NCI-H1417 (cell line): Measurements from ENCODE around the gene WWOX.
"Not testable (repeated sequence)": the region's sequence is repeated elsewhere in the genome, so short reads cannot be mapped to it uniquely, and the experiment has no call there.

ENCODE experiments used
- DNase-seq, 3 experiments: peaks; one replicate each; lab custom pipeline; 2025; lab: John Stamatoyannopoulos, UW

WWOX gene

DNA sequence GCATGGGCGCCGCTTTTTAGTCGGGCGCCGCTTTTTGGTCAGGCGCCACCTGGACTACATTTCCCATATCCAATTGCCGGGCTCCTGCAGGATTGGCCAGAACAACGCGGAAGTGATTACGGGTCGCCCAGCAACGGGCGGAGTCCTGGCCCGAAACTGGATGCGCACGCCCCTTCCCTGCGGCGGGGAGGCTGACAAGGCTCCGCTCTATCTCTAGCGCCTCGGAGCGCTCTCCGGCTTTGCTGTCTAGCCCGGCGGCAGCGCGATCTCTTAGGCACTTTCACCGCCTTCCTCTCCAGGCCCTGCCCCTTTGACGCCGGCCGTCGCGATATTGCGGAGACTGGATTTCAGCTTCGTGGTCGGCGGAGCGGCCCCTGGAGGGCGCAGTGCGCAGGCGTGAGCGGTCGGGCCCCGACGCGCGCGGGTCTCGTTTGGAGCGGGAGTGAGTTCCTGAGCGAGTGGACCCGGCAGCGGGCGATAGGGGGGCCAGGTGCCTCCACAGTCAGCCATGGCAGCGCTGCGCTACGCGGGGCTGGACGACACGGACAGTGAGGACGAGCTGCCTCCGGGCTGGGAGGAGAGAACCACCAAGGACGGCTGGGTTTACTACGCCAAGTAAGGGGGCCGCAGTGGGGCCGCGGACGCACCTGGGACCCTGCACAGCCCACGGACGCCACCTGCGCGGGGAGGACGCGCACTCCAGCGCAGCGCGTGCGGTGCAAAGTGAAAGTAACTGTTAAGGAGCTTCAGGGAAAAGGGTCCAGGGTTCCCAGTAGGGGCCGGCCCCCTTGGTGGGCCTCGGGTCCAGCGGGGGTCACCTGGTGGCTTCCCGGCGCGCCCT lies at the start of gene WWOX:
Gene WWOX, plus strand, starts transcription at position 384 of the 841 bp plus-strand sequence.
- peak; percentile 93 to 98 (median 95) for DNase-seq

DNA sequence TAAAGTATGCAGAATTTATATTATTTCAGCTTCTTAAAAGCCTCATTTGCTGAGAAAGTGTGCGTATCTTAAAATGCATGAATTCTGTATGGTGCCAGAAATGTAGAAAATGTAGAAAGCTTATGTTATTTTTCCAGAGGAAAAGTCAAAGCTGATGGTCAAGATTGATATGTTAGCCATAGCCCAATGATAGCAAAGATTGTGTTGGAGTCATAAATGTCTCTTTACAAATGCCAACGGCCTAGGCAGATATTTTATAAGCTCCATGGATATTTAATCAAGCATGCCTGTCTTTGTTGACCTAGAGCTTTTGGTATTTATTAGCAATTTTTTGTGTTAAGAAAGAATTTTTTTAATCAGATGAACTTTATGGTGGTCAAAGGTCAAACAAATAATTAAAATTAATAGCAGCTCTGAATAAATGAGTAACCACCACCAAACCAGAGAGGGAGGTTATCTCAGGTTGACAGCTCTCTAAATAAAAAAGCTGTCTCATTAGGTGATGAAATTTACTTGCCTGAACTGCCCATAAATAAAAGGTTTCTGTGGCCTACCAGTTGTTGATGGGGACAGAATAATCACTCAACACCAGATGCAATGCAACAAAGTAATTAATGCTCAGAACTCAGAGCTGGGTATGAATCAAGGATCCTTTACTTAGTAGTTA lies 48.6 kb upstream of the WWOX start:
- peak in 1 of 3 experiments; percentile 17 for DNase-seq

DNA sequence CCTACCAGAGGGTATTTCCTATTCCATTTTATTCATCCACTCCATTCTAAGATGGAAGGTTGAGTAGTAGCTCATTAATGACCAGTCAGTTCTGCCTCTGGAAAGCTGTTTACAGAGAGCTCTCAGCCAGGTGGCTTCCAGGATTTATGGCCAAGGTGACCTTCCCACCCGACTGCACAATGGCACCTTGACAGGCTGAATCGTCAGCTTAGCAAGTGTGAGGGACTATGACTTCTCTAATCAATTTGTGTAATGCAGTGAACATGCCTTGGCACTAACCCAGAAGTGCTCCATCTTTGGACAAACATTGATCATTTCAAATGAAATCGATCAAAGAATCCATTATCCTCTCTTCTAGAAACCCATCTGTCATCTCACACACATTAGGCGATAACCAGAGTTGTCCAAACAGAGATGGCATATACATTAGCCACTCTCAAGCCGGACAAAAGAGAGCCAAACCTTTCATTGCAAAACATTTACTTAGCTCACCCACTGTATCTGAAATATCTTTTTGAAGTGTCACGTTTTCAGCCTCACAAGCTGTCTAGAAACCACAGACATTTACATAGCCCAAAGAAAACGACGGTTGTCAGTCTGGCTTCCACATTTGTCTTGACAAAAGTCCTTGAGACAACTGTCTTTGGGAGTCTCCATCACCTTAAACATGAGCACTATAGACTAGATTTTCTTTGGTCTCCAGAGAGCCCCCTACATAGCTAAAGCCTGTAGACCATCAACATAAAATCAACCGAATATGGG lies 41.5 kb upstream of the WWOX start:
- DNase-seq: peak; percentile 7 to 92 (median 71)

DNA sequence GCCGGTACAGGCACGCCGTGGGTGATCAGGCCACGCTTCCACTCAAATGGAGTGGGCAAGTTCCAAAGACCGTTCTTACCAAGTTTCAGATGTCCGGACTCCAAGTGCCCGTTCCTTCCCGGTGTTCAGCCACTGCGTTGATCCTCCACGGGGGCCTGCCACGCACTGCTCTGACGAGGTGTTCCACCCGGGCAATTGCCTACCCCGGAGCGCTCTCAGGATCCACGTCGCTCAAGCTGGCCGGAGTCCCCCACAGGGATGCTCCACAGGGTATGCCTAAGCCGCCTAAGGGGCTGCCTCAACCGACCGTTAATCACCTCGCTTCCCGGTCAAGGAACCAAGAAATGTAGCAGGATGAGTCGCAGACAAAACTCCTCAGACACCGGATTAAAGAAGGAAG lies 39.6 kb upstream of the WWOX start:
- not testable (repeated sequence) for DNase-seq

DNA sequence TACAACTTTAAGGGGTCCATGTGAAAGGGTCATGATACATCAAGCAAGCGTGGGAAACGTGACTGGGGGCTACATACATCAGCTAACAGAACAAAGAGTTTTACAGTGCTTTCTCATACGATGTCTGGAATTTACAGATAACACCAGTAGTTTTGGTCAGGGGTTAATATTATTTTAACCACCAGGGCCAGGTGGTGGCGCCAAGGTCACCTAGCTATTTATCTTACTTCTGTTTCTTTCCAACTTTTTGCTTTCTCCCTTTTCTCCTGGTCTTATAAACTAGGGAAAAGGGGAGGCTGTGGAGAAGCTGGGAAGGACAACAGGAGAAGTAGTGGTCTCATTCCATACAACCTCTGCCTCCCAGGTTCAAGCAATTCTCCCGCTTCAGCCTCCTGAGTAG lies 39.2 kb upstream of the WWOX start:
- no peak for DNase-seq

DNA sequence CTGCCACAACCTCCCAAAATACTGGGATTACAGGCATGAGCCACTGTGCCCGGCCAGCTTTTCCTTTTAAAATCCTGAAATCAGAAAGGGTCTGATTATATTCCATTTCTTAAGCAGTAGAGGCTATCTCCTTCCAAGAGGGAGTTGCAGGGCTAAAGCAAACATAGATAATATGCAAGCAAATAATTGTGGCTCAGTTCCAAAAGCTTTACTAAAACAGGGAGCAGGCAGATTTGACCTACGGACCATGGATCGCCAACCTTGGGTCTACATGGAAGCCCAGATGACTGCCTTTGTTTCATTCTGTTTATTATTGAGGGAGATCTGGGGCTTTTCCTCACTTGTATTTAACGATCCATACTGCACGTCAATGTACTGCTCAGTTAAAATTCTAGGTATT lies 38.6 kb upstream of the WWOX start:
- DNase-seq: peak in 1 of 3 experiments; percentile 3

DNA sequence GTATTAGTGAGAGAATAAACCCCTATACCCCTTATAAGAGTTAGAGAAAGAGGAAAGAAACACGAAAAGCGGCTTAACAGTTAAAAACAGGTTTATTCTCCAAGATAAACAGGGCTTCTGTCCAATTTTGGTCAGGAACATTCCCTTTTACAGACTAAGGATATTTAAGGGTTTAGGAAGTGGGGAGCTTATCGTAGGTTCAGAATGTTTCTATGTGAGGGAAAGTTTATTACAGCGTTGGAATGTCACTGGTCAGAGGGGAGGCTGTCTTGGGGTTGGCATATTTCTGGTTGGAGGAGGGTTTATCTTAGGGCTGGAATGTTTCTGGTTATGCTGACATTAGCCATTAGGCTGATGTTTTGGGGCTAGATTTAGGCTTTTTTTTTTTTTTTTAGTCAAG lies 34.1 kb upstream of the WWOX start:
- DNase-seq: no peak

DNA sequence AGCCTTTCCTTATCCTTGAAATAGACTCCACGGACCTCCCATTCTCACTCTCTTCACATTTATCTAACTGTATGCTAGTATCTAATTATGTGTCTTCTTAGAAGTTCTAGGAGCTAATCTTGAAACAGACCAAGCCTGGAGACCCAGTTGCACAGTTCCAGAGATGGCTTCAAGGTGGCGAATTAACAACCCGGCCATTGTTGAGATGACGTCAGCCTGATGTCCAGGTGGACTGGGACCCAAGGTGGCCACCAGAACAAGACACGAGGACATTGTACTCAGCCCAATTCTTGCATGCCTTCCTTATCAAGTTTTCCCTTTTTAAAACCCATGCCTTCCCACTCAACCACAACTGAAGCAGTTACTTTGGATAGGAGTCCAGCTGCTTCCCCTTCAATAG lies 29.5 kb upstream of the WWOX start:
- no peak for DNase-seq

DNA sequence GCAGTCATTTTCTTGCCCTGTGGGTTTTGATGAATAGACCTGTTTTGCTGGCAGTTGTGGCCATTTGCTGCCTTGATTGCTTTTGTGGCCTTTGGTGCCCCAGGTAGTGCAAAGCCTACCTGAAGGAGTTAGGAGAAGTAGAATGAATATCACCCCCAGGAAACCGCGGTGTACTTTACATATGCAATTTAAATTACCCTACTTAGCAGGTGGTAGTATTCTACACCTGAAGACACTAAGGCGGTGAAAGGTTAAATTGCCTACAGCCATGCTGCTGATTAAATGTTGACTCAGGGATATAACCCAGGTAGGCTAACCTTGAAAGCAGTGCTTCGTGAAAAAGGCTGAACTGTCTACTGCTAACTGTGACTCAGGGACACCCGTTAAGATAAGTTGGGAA lies 27.2 kb upstream of the WWOX start:
- DNase-seq: peak; percentile 3 to 71 (median 22)

DNA sequence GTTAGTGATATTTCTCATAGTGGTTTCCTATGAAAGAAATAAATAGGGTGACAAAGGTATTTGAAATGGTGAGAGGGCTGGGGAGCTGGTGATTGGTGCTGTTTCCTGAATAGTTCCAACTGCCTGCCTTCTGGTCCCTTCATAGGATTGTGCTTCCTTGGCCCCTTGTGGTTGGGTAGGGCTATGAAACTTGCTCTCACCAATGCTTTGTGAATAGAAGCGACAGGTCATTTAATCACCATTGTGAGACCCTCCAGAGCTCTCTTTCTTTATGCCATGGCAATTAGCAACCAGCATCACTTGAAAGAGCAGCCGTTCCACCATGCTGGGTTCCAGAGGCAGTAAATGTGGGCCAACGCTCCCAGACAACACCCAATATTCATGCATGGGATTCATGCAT lies 23.7 kb upstream of the WWOX start:
- DNase-seq: no peak

DNA sequence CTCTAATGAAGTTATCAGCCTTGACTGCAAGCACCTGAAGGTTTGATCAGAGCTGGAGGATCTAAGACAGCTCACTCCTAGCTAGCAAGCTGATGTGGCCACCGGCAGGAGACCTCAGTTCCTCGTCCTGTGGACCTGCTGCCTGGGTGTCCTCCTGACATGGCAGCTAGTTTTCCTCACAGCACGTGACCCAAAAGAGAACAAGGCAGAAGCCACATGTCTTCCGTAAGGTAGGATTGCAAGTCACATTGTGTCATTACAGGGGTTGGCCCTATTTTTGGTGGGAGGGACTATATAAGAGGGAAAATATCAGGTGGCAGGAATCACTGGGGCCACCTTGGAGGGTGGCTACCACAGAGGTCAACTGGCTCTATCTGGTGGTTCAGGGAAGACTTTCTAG lies 18.1 kb upstream of the WWOX start:
- DNase-seq: no peak

DNA sequence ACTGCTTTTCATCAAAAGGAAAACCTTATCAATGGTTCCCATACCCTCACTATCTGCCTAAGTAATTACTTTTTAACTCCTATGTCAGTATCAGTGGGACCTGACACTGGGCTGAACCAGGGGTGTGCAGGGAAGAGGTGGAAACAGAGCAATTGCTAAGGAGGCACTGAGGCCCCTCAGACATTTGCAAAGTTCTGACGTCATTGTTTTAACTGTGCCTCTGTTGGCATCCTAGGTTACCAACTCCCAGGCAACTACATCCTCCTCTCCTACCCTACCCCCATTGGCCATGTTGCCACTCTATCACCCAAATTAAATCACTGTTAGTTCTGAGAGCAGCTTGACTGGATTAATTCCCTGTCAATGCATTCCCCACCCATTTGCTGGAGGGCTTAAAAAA lies 8.0 kb upstream of the WWOX start:
- DNase-seq: no peak

DNA sequence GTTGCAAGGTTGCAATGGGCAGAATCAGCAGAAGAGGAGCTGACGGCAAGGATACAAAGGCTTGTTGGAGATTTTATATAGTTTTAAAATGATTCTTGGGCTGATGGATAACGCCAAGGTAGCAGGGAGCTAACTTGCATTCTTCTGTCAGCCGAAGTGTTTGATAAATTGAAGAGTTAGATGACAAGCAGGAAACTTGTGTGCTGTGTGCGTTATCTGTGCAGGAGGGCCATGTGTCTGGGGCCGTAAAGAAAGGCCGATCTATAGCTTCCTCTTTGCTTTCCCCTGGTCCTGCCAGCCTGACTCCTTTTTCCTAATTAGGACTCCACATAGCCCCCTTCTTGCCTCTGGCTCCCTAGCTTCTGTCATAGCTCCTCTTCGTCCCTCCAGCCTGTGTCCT lies 6.7 kb upstream of the WWOX start:
- no peak for DNase-seq

DNA sequence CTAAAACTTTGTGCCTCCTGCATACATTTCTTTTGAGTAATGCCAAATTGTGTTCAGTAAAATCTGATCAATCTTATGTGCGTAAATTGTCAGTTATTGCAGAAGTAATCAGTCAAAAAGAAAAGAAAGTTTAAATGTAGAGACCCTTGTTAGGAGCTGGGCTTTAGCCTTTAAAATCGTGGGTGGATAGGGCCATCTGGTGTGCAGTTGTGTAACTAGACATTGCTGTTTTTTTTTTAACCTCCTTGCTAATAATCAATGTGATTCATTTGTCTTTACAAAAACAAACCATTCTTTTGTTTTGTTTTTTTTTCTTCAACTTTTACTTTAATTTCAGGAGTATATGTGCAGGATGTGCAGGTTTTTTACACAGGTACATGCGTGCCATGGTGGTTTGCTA lies 5.3 kb upstream of the WWOX start:
- peak in 1 of 3 experiments; percentile 37 for DNase-seq

DNA sequence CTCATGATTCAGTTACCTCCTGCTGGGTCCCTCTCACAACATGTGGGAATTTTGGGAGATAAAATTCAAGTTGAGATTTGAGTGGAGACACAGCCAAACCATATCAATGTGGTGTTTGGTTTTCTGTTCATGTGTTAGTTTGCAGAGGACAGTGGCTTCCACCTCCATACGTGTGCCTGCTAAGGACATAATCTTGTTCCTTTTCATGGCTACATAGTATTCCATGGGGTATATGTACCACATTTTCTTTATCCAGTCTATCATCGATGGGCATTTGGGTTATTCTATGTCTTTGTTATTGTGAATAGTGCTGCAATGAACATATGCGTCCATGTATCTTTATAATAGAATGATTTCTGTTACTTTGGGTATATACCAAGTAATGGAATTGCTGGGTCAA lies 4.5 kb upstream of the WWOX start:
- DNase-seq: no peak

DNA sequence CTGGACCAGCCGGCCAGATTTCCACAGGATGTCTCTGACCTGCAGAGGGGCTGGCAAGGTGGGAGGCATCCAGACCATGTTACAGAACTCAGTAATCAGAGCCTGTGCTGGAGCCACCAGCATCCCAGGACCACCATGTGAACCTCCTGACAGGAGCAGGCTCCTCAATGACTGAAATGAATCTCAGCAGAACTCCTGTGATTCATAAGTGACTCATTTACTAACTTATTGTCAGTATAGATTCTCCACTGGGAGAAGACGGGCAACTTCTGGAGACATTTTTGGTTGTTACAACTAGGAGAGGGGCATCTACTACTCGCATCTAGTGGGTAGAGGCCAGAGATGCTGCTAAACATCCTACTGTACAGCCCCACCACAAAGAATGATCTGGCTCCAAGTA lies 3.1 kb upstream of the WWOX start:
- no peak for DNase-seq

DNA sequence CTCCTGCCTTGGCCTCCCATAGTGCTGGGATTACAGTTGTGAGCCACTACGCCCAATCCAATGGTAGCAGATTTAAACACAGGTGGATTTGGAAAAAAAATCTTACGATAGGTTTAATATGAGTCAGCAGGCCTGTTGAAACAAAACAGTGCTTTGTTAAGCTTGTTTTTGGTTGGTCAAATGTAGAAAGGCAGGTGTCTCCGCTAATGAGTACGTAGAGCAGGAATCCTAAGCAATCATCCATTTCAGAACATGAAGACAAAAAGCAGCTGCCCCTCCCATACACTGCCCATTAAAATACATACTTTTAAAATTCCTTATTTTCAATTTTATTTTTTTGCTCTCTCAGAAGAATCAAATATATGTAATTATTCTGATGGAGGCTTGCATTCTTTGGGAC lies 1.9 kb upstream of the WWOX start:
- no peak for DNase-seq

DNA sequence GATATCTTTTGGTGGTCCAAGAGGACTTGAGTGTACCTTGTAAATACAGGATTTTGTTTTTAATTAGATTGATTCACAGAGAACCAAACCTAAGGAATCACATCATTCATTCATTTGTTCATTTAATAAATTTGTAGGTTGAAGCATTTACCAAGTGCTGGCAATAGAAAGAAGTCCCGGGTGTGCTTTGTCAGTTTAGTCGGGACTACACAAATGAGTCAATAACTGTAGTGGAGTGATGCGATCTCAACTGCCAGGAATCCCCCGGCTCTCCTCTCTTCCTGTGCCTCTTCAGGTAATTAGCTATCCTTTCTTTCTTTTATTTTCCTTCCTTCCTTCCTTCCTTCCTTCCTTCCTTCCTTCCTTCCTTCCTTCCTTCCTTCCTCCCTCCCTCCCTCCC lies 1.4 kb upstream of the WWOX start:
- DNase-seq: no peak

DNA sequence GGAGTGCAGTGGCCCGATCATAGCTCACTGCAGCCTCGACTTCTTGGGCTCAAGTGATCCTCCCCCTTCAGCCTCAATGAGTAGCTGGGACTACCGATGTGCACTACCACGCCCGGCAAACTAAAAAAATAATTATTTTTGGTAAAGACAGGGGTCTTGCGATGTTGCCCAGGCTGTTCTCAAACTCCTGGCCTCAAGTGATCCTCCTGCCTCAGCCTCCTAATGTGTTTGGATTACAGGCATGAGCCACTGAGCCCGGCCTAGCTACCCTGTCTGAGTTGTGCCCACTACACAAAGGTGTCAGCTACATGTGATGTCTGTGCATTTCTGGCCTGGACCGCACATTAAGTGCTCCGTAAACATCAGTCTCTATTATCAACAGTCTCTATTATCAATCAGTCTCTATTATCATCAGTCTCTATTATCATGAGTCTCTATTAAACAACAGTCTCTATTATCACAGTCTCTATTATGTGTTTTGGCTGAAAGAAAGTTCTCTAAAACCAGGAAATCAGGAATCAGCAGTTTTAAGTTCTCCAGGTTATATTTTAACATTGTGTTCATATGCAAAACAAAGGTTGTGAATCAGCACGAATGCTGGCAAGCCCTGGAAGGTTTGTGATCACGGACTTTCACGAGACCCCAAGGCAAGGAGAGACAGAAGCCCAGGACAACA lies 721 bp upstream of the WWOX start:
- no peak for DNase-seq

DNA sequence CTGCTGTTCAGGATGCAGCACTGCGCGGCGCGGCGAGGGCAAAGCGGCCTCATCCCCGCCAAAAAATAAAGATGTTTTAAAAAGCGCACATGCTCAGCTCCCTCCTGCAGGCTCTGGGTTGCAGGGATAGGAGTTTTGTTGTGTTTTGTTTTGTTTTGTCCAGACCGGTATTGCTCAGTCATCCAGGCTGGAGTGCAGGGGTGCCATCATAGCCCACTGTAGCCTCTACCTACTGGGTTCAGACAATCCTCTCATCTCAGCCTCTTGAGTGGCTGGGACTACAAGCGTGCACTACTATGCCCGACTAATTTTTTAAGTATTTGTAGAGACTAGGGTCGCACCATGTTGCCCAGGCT lies 636 bp downstream of the WWOX start:
- DNase-seq: no peak

DNA sequence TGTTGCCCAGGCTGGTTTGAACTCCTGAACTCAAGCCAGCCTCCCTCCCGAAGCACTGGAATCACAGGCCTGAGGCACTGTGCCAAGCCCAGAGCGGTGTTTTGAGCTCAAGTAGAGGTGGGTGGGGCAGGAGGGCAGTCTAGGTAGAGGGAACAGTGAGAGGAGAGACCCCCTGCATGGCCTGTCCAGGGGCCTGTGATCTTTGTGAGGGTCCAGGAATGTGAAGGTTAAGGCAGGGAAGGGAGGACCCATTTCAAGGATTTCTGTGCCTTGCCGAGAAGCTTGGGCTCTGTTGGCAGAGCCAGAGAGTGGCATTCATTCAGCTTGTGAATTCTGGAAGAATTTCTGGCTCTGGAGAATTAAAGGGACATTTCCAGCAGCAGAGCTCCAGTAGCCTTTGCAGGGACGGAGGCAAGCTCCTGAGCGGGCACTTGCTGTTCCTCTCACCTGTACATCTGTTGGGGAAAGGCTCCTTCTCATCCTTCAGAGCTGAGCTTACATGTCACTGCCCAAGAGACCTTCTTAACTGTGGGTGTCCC lies 2.7 kb downstream of the WWOX start:
- no peak for DNase-seq

DNA sequence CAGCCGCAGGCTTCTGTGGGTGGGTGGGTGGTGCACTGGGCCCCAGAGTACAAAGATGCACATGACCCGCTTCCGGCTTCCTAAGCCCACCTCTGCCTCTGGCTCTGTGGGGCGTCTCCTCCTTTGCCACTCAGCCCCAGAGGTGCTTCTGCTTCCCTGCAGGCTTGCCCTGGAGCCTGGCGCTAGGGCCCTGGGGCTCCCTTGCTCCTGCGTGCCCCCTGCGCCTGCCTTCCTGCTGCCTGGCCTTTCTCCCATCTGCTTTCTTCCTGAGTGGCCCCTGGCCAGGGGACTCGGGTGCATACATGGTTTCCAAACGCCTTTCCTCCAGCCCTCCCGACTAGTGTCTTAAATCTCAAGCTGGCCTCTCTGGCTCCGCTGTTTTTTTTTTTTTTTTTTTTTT lies 3.4 kb downstream of the WWOX start:
- DNase-seq: no peak
